Measurements from ENCODE around the gene MRPS22. TPM values are rescaled to one million over a fixed set of nuclear protein-coding genes. Genes with fewer than 3 reads are reported as not detected.
"Not testable (repeated sequence)": the region's sequence is repeated elsewhere in the genome, so short reads cannot be mapped to it uniquely, and the experiment has no call there.

Gene MRPS22

DNA sequence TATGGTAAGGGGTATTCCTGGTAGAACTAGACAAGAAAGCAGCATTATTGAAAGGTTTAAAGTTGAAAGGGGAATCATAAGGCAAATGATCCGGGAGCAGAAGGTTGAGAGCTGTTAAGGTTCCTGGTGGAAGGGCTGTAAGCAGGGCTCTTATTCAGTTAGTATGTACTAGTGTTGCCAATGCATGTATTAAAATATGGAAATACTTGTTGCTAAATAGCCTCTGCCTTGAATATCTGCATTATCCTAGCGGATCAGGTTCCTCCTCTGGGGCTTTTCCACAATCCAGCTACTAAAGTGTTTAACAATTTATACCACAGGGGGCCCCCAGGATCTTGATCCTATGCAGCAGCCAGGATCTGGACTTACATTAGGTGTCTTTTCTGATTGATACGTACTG is 52.9 kb downstream of the MRPS22 start:
- Histone ChIP-seq H3K4me1 (ENCODE audit: control insufficient read depth, insufficient read depth, low read depth, low read length) (no peaks in the 10 kb centered on the region), H2AK5ac (ENCODE audit: low read length, severe bottlenecking) (no peak overlapping the region), H3K18ac (ENCODE audit: low read depth in 1 of 2, low read length in 2 of 2) (no peak overlapping the region), H2BK120ac (ENCODE audit: low read depth, low read length) (no peak overlapping the region), H3K4ac (ENCODE audit: low read depth in 1 of 2, low read length in 2 of 2) (no peak overlapping the region), H4K91ac (ENCODE audit: low read length) (no peak overlapping the region), H3K4me2 (ENCODE audit: low read length, poor library complexity, severe bottlenecking) (no peak overlapping the region), H2BK5ac (ENCODE audit: low read depth, low read length, poor library complexity, severe bottlenecking) (no peak overlapping the region), H4K8ac (ENCODE audit: low read length) (no peak overlapping the region), H2BK15ac (ENCODE audit: low read depth, poor library complexity, severe bottlenecking) (no peak overlapping the region), H3K23ac (ENCODE audit: low read length in 2 of 2) (no peak overlapping the region), H3K14ac (ENCODE audit: low read length in 2 of 2) (no peak overlapping the region), H3K9me3 (ENCODE audit: control insufficient read depth, low read length) (no peaks in the 10 kb centered on the region), H3K79me1 (replicated peaks; ENCODE audit: low read length, poor library complexity, severe bottlenecking) (peaks cover 17% of the 10 kb centered on the region), H2BK12ac (ENCODE audit: low read length in 2 of 2) (no peak overlapping the region), H3K9ac (ENCODE audit: low read length) (no peak overlapping the region), H2AFZ (ENCODE audit: low read depth, low read length) (no peak overlapping the region), H3K27ac (ENCODE audit: low read length, poor library complexity, severe bottlenecking) (no peak overlapping the region), H3K27me3 (ENCODE audit: control insufficient read depth in 1 of 2, insufficient read depth in 1 of 2, low read length in 2 of 2) (no peaks in the 10 kb centered on the region), H3K36me3 (ENCODE audit: control insufficient read depth in 1 of 2, insufficient read depth in 2 of 2, low read depth in 1 of 2, low read length in 2 of 2) (no peaks in the 10 kb centered on the region), H3K4me3 (ENCODE audit: insufficient read depth in 1 of 2, low read depth in 1 of 2, low read length in 2 of 2) (no peak overlapping the region)
- DNase-seq = no peak
- WGBS = 92% methylated on average over 3 of the region's 3 CpGs

DNA sequence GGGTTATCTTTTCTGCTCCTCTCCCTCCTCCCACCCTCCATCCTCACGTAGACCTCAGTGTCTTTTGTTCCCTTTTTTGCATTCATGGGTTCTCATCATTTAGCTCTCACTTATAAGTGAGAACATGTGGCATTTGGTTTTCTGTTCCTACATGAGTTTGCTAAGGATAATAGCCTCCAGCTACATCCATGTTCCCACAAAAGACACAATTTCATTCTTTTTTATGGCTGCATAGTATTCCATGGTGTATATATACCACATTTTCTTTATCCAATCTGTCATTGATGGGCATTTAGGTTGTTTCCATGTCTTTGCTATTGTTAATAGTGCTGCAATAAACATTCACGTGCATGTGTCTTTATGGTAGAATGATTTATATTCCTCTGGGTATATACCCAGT is 57.3 kb downstream of the MRPS22 start:
- H2BK120ac ChIP-seq (ENCODE audit: low read depth, low read length); H3K79me1 ChIP-seq (replicated peaks; ENCODE audit: low read length, poor library complexity, severe bottlenecking); DNase-seq; H4K8ac ChIP-seq (ENCODE audit: low read length); H4K91ac ChIP-seq (ENCODE audit: low read length); H3K23ac ChIP-seq (ENCODE audit: low read length in 2 of 2); H3K27ac ChIP-seq (ENCODE audit: low read length, poor library complexity, severe bottlenecking); H3K4me3 ChIP-seq (ENCODE audit: insufficient read depth in 1 of 2, low read depth in 1 of 2, low read length in 2 of 2); H3K14ac ChIP-seq (ENCODE audit: low read length in 2 of 2); H2BK5ac ChIP-seq (ENCODE audit: low read depth, low read length, poor library complexity, severe bottlenecking); H2BK15ac ChIP-seq (ENCODE audit: low read depth, poor library complexity, severe bottlenecking); H3K4me2 ChIP-seq (ENCODE audit: low read length, poor library complexity, severe bottlenecking); H3K36me3 ChIP-seq (ENCODE audit: control insufficient read depth in 1 of 2, insufficient read depth in 2 of 2, low read depth in 1 of 2, low read length in 2 of 2); H3K9ac ChIP-seq (ENCODE audit: low read length); H3K27me3 ChIP-seq (ENCODE audit: control insufficient read depth in 1 of 2, insufficient read depth in 1 of 2, low read length in 2 of 2); H3K4me1 ChIP-seq (ENCODE audit: control insufficient read depth, insufficient read depth, low read depth, low read length); H2BK12ac ChIP-seq (ENCODE audit: low read length in 2 of 2); H2AK5ac ChIP-seq (ENCODE audit: low read length, severe bottlenecking); H2AFZ ChIP-seq (ENCODE audit: low read depth, low read length); H3K4ac ChIP-seq (ENCODE audit: low read depth in 1 of 2, low read length in 2 of 2); H3K18ac ChIP-seq (ENCODE audit: low read depth in 1 of 2, low read length in 2 of 2): not testable (repeated sequence)
- peaks cover 14% of the 10 kb centered on the region for H3K9me3 ChIP-seq (ENCODE audit: control insufficient read depth, low read length)
- 73% methylated on average over 1 of the region's 2 CpGs for WGBS

Small RNA genes lying within 50 kb of the gene (small RNA-seq; reads per million reads assigned to genes)
- gene RF00026 (ENCODE audit: low read depth) = not detected

Measured in mesenchymal stem cell (in vitro differentiated cells and primary cell).